Spleen (tissue), 11 donors: Measurements from ENCODE around the gene MAP3K19. TPM values are rescaled to one million over a fixed set of nuclear protein-coding genes. Genes with fewer than 3 reads are reported as not detected.
A peak's percentile ranks its signal among the peaks of the same experiment; 100 is the strongest.

Experiments
- DNase-seq: peaks from one replicate; pipeline ENCODE4 v3.0.0-alpha.2; 2020
- H3K27ac ChIP-seq, 8 donors: fragments of 200-600 bp; sonication (generic) in 7 of 8; 1 replicate in 4 of 8; 2 replicates in 4 of 8; pipeline versions ENCODE4 v1.5.0 to v1.8.0; 2016 to 2021; ENCODE audit warnings: inconsistent platforms in 4 of 8, mild to moderate bottlenecking in 4 of 8, moderate library complexity in 1 of 8
- H3K27me3 ChIP-seq, 7 donors: fragments of 200-600 bp; sonication (generic) in 6 of 7; replicated peaks in 1 of 7; 1 replicate in 4 of 7; 2 replicates in 3 of 7; pipeline versions ENCODE4 v1.5.0 to v1.8.0; 2016 to 2021; ENCODE audit warnings: inconsistent platforms in 3 of 7, mild to moderate bottlenecking in 1 of 7
- H3K36me3 ChIP-seq, 6 donors: fragments of 200-600 bp; sonication (generic) in 5 of 6; 1 replicate in 4 of 6; 2 replicates in 2 of 6; pipeline versions ENCODE4 v1.5.0 to v1.8.0; 2016 to 2021; ENCODE audit warnings: inconsistent platforms in 2 of 6
- H3K4me1 ChIP-seq, 6 donors: fragments of 200-600 bp; sonication (generic) in 5 of 6; 1 replicate in 3 of 6; 2 replicates in 3 of 6; pipeline versions ENCODE4 v1.5.0 to v1.8.0; 2016 to 2021; ENCODE audit warnings: inconsistent platforms in 3 of 6
- H3K4me3 ChIP-seq, 8 donors: fragments of 200-600 bp; sonication (generic) in 7 of 8; 1 replicate in 4 of 8; 2 replicates in 4 of 8; pipeline versions ENCODE4 v1.5.0 to v1.8.0; 2016 to 2021; ENCODE audit warnings: inconsistent platforms in 4 of 8, mild to moderate bottlenecking in 4 of 8, moderate library complexity in 2 of 8
- H3K9me3 ChIP-seq, 8 donors: fragments of 200-600 bp; sonication (generic) in 7 of 8; 1 replicate in 4 of 8; 2 replicates in 4 of 8; pipeline versions ENCODE4 v1.5.0 to v1.8.0; 2016 to 2021; ENCODE audit warnings: inconsistent platforms in 4 of 8
- POLR2A ChIP-seq, 3 donors: fragments of 450-650 bp; IDR thresholded peaks; one replicate each; pipeline ENCODE4 v1.5.1; 2017; ENCODE audit warnings: antibody characterized with exemption in 3 of 3, mild to moderate bottlenecking in 1 of 3
- POLR2AphosphoS5 ChIP-seq, 3 donors: sonication (generic); formaldehyde crosslinking; IDR thresholded peaks; one replicate each; pipeline ENCODE4 v1.5.1; 2017; ENCODE audit warnings: antibody characterized with exemption in 3 of 3
- WGBS, 5 donors: extraction: QIAGEN DNeasy Blood & Tissue Kit in 3 of 5; methylation state at CpG; one replicate each; pipeline versions ENCODE4 v1.1.5 to v1.1.7; 2013 to 2018; 5-methylcytosine and 5-hydroxymethylcytosine counted together
- intact Hi-C: fragments of 100-400 bp; cut with DNase I; formaldehyde crosslinking; loops from one replicate; pipeline ENCODE4 v1.15.0; 2023; ENCODE audit warnings: low total_unique reads
- polyA plus RNA-seq, 3 donors: library from polyadenylated mRNA; stranded (reverse); fragments of 200-250 nt; gene quantifications; one replicate each; pipeline ENCODE4 v1.2.1, GENCODE V29; 2013
- total RNA-seq, 7 donors: library from RNA; depleted of rRNA in 3 of 7; stranded (reverse); fragments of >200 nt in 3 of 7; fragmentation: NEBNext Ultra II Directional in 4 of 7; extraction: Animal tissue kit (Norgen Biotek cat#: 25700) in 4 of 7; gene quantifications; one replicate each; pipeline versions ENCODE4 v1.1.0 to v1.2.1, GENCODE V29; 2016 to 2021
- TF ChIP-seq, protein P1 (sequence below), 11 experiments: fragments of 200-600 bp in 7 of 11; fragments of 450-650 bp in 4 of 11; sonication (generic) in 4 of 11; IDR thresholded peaks in 8 of 11; conservative IDR thresholded peaks in 3 of 11; 1 replicate in 7 of 11; 2 replicates in 4 of 11; pipeline versions ENCODE4 v1.4.0 to v1.8.0; 2016 to 2021; ENCODE audit warnings: antibody characterized with exemption in 11 of 11, inconsistent platforms in 4 of 11, mild to moderate bottlenecking in 1 of 11
- donor health status: healthy with polysubstance abuse.
- donor health status: DM: no; HTN: no; CAD: no; lungs with moderate emphysema.
- donor health status: DM: no; HTN: no; CAD: no.
- donor health status: Bipolar disorder and iron deficiency.
- donor health status: healthy.
- donor health status: DM: no; HTN: no; CAD: no.
- donor health status: DM: yes; HTN: yes; CAD: no.

MAP3K19 gene
- total and polyA plus RNA-seq, 10 donors, result not detected

DNA sequence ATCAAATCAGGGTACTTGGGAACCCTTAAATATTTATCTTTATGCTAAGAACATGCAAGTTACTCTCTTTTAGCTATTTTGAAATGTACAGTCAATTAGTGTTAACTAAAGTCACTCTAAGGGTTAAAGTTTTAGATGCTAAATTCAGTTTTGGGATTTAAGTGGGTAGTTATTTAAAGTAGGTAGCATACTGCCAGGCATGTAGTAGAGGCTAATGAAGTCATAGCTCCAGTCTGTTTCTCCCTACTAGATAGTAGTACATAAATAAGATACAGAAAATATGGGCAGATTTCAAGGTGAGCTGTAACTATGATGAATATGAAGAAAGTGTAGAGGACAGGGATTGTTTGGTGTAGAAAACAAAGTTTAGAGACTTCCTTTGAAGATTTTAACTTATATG, 12.3 kb upstream of the MAP3K19 start:
- Histone ChIP-seq H3K36me3 (peaks cover 0 to 69% (median 23%) of the 10 kb centered on the region in 6 donors), H3K27me3 (no peaks in the 10 kb centered on the region), H3K4me3 (no peak overlapping the region), H3K9me3 (peaks cover 0 to 8% (median 0%) of the 10 kb centered on the region in 8 donors), H3K27ac (no peak overlapping the region), H3K4me1 (peaks cover 3 to 70% (median 26%) of the 10 kb centered on the region in 6 donors)
- no peak for DNase-seq
- intact Hi-C loops, result no loop called here
- TF ChIP-seq, protein P1, sequence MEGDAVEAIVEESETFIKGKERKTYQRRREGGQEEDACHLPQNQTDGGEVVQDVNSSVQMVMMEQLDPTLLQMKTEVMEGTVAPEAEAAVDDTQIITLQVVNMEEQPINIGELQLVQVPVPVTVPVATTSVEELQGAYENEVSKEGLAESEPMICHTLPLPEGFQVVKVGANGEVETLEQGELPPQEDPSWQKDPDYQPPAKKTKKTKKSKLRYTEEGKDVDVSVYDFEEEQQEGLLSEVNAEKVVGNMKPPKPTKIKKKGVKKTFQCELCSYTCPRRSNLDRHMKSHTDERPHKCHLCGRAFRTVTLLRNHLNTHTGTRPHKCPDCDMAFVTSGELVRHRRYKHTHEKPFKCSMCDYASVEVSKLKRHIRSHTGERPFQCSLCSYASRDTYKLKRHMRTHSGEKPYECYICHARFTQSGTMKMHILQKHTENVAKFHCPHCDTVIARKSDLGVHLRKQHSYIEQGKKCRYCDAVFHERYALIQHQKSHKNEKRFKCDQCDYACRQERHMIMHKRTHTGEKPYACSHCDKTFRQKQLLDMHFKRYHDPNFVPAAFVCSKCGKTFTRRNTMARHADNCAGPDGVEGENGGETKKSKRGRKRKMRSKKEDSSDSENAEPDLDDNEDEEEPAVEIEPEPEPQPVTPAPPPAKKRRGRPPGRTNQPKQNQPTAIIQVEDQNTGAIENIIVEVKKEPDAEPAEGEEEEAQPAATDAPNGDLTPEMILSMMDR (IDR thresholded peaks at IDR 0.05 in 8 of 11, conservative IDR thresholded peaks at IDR 0.05 in 3 of 11), result no peak
- TF ChIP-seq POLR2AphosphoS5 (IDR thresholded peaks at IDR 0.05), result no peak
- TF ChIP-seq POLR2A (IDR thresholded peaks at IDR 0.05), result no peak

DNA sequence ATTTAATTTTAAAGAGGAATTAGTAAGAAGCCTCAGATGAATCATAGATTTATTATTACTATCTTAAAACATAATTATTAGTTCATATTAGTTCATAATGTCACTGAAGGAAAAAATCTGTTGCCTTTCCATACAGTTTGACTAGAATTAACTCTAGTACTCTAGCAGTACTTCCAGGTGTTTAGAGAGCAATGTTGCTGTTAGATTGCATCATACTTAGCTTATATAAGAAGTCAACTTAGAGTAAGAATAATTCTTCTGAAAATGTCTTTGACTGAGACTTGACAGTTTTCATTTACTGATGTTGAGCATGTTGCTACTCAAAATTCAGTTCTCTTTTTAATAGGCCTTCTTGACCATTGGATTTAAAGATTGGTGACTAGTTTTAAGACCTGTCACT, 9.5 kb upstream of the MAP3K19 start:
- no peaks in the 10 kb centered on the region for H3K27me3 ChIP-seq
- H3K27ac ChIP-seq, result no peak overlapping the region
- no peaks in the 10 kb centered on the region for H3K9me3 ChIP-seq
- intact Hi-C loops, result no loop called here
- TF ChIP-seq, protein P1 (IDR thresholded peaks at IDR 0.05 in 8 of 11, conservative IDR thresholded peaks at IDR 0.05 in 3 of 11), result no peak
- TF ChIP-seq POLR2A (IDR thresholded peaks at IDR 0.05), result no peak
- no peak for TF ChIP-seq POLR2AphosphoS5 (IDR thresholded peaks at IDR 0.05)
- peaks cover 17 to 76% (median 45%) of the 10 kb centered on the region in 6 donors for H3K4me1 ChIP-seq
- H3K4me3 ChIP-seq, result no peak overlapping the region
- no peak for DNase-seq
- peaks cover 0 to 50% (median 15%) of the 10 kb centered on the region in 6 donors for H3K36me3 ChIP-seq

DNA sequence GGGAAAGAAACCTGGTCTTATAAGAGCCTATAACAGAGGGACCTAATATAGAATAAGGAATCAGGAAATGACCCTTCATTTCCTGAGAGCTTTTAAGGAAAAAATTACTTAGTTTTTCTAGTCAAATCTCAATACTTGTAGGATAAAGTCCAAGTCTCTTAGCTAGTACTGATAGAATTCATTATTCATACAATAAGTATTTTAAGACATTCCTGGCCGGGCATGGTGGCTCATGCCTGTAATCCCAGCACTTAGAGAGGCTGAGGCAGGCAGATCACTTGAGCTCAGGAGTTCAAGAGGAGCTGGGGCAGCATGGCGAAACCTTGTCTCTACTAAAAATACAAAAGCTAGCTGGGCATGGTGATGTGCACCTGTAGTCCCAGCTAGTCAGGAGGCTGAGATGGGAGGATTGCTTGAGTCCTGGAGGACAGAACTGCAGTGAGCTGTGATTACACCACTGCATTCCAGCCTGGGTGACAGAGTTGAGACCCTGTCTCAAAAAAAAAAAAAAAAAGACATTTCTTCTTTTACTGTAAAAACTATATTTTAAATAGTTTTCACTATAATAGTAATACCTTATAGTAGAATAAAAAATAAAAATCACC, 8.0 kb upstream of the MAP3K19 start:
- Histone ChIP-seq H3K9me3 (no peaks in the 10 kb centered on the region), H3K4me3 (no peak overlapping the region), H3K27ac (no peak overlapping the region), H3K27me3 (no peaks in the 10 kb centered on the region), H3K36me3 (peaks cover 0 to 35% (median 4%) of the 10 kb centered on the region in 6 donors), H3K4me1 (peaks cover 17 to 77% (median 46%) of the 10 kb centered on the region in 6 donors)
- no peak for TF ChIP-seq POLR2A (IDR thresholded peaks at IDR 0.05)
- no peak for TF ChIP-seq POLR2AphosphoS5 (IDR thresholded peaks at IDR 0.05)
- TF ChIP-seq, protein P1 (IDR thresholded peaks at IDR 0.05 in 8 of 11, conservative IDR thresholded peaks at IDR 0.05 in 3 of 11), result no peak
- intact Hi-C loops, result no loop called here
- 50 to 92% (median 90%) methylated on average over 2 of the region's 2 CpGs for WGBS, 5 donors
- DNase-seq, result no peak

DNA sequence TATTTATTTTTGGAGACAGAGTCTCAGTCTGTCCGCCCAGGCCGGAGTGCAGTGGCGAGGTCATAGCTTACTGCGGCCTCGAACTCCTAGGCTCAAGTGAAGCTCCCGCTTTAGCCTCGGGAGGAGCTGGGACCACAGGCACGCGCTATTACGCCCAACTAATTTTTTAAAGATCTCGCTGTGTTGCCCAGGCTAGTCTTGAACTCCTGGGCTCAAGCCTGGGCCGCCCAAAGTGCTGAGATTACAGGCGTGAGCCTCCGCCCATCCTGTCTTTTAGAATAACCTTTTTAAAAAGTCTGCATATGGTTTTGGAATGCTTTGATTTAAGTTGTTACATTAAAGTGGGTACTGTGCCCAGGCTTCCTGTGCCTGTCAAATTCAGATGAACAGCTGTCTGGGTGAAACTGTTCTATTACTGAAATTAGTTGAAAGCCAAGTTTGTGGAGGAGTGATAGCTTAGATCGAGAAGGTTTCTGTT, 5.8 kb upstream of the MAP3K19 start:
- peak overlapping the region; percentile 92 to 96 (median 94) for H3K27ac ChIP-seq
- peak overlapping the region; percentile 62 to 77 (median 69) for H3K4me3 ChIP-seq
- WGBS, 5 donors, result 9 to 39% (median 20%) methylated on average over 15 of the region's 15 CpGs
- no peaks in the 10 kb centered on the region for H3K9me3 ChIP-seq
- peak; percentile 80 for DNase-seq
- TF ChIP-seq POLR2A (IDR thresholded peaks at IDR 0.05), result no peak
- TF ChIP-seq, protein P1 (IDR thresholded peaks at IDR 0.05 in 8 of 11, conservative IDR thresholded peaks at IDR 0.05 in 3 of 11), result no peak
- no peak for TF ChIP-seq POLR2AphosphoS5 (IDR thresholded peaks at IDR 0.05)
- intact Hi-C loops, result no loop called here
- H3K4me1 ChIP-seq, result peaks cover 17 to 59% (median 46%) of the 10 kb centered on the region in 6 donors
- H3K27me3 ChIP-seq, result no peaks in the 10 kb centered on the region
- peaks cover 0 to 26% (median 0%) of the 10 kb centered on the region in 6 donors for H3K36me3 ChIP-seq
